NT2/D1 (cell line): Measurements from ENCODE around the gene SLC25A13.

Source experiments
- SUZ12 ChIP-seq: IDR thresholded peaks from 2 replicates; pipeline ENCODE4 v1.6.1; 2011; ENCODE audit not compliant: insufficient read length, insufficient read depth; ENCODE audit errors: extremely low read depth
- ZNF274 ChIP-seq: IDR thresholded peaks from 2 replicates; pipeline ENCODE4 v1.6.1; 2011; ENCODE audit warnings: mild to moderate bottlenecking, low read depth, low read length

DNA sequence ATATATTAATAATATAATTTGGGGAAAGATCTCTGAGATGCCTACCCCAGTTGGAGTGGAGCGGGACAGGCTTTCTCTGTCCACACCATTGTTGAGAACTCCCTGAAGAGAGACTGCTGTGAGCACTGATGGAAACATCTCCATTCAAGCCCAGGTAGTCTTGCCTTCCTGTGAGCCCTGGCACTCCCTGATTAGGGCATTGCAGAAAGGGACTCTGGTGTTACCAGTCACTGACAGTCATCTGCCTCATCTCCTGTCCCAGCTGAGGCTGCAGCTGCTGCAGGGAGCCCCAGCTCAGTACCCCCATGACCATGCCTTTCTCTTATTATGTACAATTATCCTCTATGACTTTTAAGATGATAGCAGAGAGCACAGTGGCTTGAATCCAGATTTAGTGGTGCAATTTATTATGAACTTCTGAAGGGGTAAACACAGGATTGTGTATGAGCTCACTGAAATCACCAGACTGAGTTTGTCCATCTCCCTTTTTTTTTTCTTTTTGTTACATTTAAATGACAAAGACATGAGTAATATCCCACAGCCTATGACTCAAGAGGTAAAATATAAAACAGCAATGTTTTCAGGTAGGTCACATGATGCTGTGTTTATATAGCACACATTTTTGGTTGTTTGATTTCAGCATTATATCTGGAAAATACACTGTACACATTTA lies 236.9 kb downstream of the SLC25A13 start:
- TF ChIP-seq ZNF274 (no peak), SUZ12 (no peak)
